OCI-LY1 (cell line): ENCODE data around the gene COL5A2.

ENCODE experiments used
- H2AFZ ChIP-seq: fragments of 200-600 bp; sonication (generic), shearing (Covaris generic); 2 replicates; pipeline ENCODE4 v1.6.0; 2014; ENCODE audit warnings: antibody characterized with exemption, mild to moderate bottlenecking, low read length
- H3F3A ChIP-seq: fragments of 200-600 bp; sonication (generic), shearing (Covaris generic); 2 replicates; pipeline ENCODE4 v1.6.0; 2014; ENCODE audit warnings: mild to moderate bottlenecking, antibody characterized with exemption, low read length, moderate library complexity; ENCODE audit not compliant: insufficient read depth
- H3K27ac ChIP-seq: fragments of 200-600 bp; sonication (generic); 2 replicates; pipeline ENCODE4 v1.5.1; 2014; ENCODE audit warnings: low read length, mixed run types, mild to moderate bottlenecking, low read depth; ENCODE audit not compliant: poor library complexity, severe bottlenecking
- H3K27me3 ChIP-seq: fragments of 200-600 bp; sonication (generic); 2 replicates; pipeline ENCODE4 v1.6.0; 2014; ENCODE audit warnings: antibody characterized with exemption, mild to moderate bottlenecking, low read length, moderate library complexity; ENCODE audit not compliant: insufficient read depth
- H3K36me3 ChIP-seq: fragments of 200-600 bp; sonication (generic); 2 replicates; pipeline ENCODE4 v1.6.1; 2014; ENCODE audit warnings: mild to moderate bottlenecking, antibody characterized with exemption, low read length, moderate library complexity, mixed read lengths; ENCODE audit not compliant: insufficient read depth
- H3K4me1 ChIP-seq: fragments of 200-600 bp; sonication (generic); 2 replicates; pipeline ENCODE4 v1.5.1; 2014; ENCODE audit warnings: mild to moderate bottlenecking, low read length, moderate library complexity; ENCODE audit not compliant: insufficient read depth, severe bottlenecking
- H3K4me2 ChIP-seq: fragments of 200-600 bp; sonication (generic), shearing (Covaris generic); 2 replicates; pipeline ENCODE4 v1.6.1; 2014; ENCODE audit warnings: low read length
- H3K4me3 ChIP-seq: fragments of 200-600 bp; sonication (generic); 2 replicates; pipeline ENCODE4 v1.5.1; 2014; ENCODE audit warnings: low read length, low read depth, mild to moderate bottlenecking, mixed read lengths; ENCODE audit not compliant: poor library complexity, severe bottlenecking
- H3K79me2 ChIP-seq: fragments of 200-600 bp; shearing (Covaris generic); 2 replicates; pipeline ENCODE4 v1.6.1; 2016; ENCODE audit warnings: mixed run types, low read length, mixed read lengths; ENCODE audit not compliant: insufficient read depth
- H3K9ac ChIP-seq: fragments of 200-600 bp; sonication (generic), shearing (Covaris generic); 2 replicates; pipeline ENCODE4 v1.6.1; 2014; ENCODE audit warnings: mild to moderate bottlenecking, low read length, mixed read lengths
- H3K9me2 ChIP-seq: fragments of 200-600 bp; sonication (generic), shearing (Covaris generic); 2 replicates; pipeline ENCODE4 v1.6.1; 2014; ENCODE audit warnings: low read depth, mild to moderate bottlenecking, low read length, mixed read lengths
- H3K9me3 ChIP-seq: fragments of 200-600 bp; shearing (Covaris generic); 2 replicates; pipeline ENCODE4 v1.6.1; 2014; ENCODE audit warnings: low read length, mixed read lengths
- H4K20me1 ChIP-seq: fragments of 200-600 bp; sonication (generic), shearing (Covaris generic); 2 replicates; pipeline ENCODE4 v1.6.0; 2016; ENCODE audit warnings: mild to moderate bottlenecking, low read length; ENCODE audit not compliant: insufficient read depth
- CTCF ChIP-seq: fragments of 200-600 bp; sonication (generic), shearing (Covaris generic); IDR thresholded peaks from 2 replicates; pipeline ENCODE4 v1.5.1; 2017; ENCODE audit warnings: mild to moderate bottlenecking, antibody characterized with exemption, low read length, moderate library complexity, mixed read lengths
- EZH2 ChIP-seq: fragments of 200-600 bp; sonication (generic), shearing (Covaris generic); IDR thresholded peaks from 2 replicates; pipeline ENCODE4 v1.8.0; 2017; ENCODE audit warnings: borderline replicate concordance, mixed run types, mild to moderate bottlenecking, antibody characterized with exemption, low read length, moderate library complexity, mixed read lengths

COL5A2 gene

DNA sequence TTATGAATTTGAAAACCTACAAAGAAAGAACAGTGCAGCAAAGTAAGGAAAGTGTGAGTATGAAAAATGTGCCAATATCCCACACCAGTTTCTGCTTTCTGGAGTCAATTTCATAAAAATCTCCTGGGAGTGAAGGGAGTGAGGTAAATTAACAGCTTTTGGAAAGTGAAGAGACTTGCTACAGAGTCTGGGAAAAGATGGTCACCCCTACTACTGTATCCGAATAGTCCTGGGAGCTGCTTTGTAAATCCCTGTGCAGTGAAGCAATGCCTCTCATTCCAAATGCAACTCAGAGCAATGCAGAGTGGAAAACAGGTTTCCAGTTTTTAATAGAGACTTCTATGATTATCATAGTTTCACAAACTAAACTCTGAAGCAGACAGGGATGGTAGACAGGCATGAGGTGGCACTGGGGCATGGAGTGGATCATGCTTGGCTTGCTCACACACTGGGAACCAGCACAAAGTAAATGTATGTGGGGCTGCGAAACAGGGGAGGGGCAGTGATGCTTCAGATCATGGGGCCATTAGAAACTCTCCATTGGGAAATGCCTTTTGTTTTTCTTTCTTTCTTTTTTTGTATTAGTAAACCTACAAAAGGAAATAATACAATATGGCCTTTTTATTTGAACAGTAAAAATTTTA, 10.6 kb downstream of the COL5A2 start:
- no peak overlapping the region for H3K27ac ChIP-seq
- no peak overlapping the region for H2AFZ ChIP-seq
- H3K4me2 ChIP-seq, result no peak overlapping the region
- H3K36me3 ChIP-seq, result no peaks in the 10 kb centered on the region
- TF ChIP-seq EZH2 (no peak), CTCF (no peak)
- no peaks in the 10 kb centered on the region for H3K27me3 ChIP-seq
- H3K79me2 ChIP-seq, result no peaks in the 10 kb centered on the region
- H3F3A ChIP-seq, result no peaks in the 10 kb centered on the region
- H3K4me3 ChIP-seq, result no peak overlapping the region
- H4K20me1 ChIP-seq, result no peaks in the 10 kb centered on the region
- H3K4me1 ChIP-seq, result no peaks in the 10 kb centered on the region
- no peaks in the 10 kb centered on the region for H3K9me2 ChIP-seq
- H3K9me3 ChIP-seq, result no peaks in the 10 kb centered on the region
- no peak overlapping the region for H3K9ac ChIP-seq

- Histone ChIP-seq H3F3A (no peaks in the 10 kb centered on the region), H3K9me2 (no peaks in the 10 kb centered on the region), H3K4me1 (no peaks in the 10 kb centered on the region), H3K27ac (no peak overlapping the region), H2AFZ (no peak overlapping the region), H3K79me2 (no peaks in the 10 kb centered on the region), H3K4me3 (no peak overlapping the region), H3K9me3 (no peaks in the 10 kb centered on the region), H4K20me1 (no peaks in the 10 kb centered on the region), H3K9ac (no peak overlapping the region), H3K27me3 (no peaks in the 10 kb centered on the region), H3K4me2 (no peak overlapping the region), H3K36me3 (no peaks in the 10 kb centered on the region)
- no peak for TF ChIP-seq EZH2
- TF ChIP-seq CTCF, result no peak
Measured at GRCh38 chr2:189165656-189166380, 13.7 kb downstream of the COL5A2 start.

- H3F3A ChIP-seq, result no peaks in the 10 kb centered on the region
- H3K4me1 ChIP-seq, result no peaks in the 10 kb centered on the region
- H3K4me3 ChIP-seq, result no peak overlapping the region
- no peaks in the 10 kb centered on the region for H3K79me2 ChIP-seq
- H2AFZ ChIP-seq, result no peak overlapping the region
- H3K9ac ChIP-seq, result no peak overlapping the region
- H3K36me3 ChIP-seq, result no peaks in the 10 kb centered on the region
- H3K4me2 ChIP-seq, result no peak overlapping the region
- no peaks in the 10 kb centered on the region for H3K9me2 ChIP-seq
- no peaks in the 10 kb centered on the region for H3K9me3 ChIP-seq
- H3K27ac ChIP-seq, result no peak overlapping the region
- H3K27me3 ChIP-seq, result no peaks in the 10 kb centered on the region
- TF ChIP-seq EZH2 (no peak), CTCF (no peak)
- no peaks in the 10 kb centered on the region for H4K20me1 ChIP-seq
Measured at GRCh38 chr2:189164746-189165145, 14.8 kb downstream of the COL5A2 start.
